ENCODE data around the gene PGC. TPM values are rescaled to one million over a fixed set of nuclear protein-coding genes. Genes with fewer than 3 reads are reported as not detected.

The PGC gene
- total RNA-seq, 1 experiment from 2014 or later, result 0.63 TPM

DNA sequence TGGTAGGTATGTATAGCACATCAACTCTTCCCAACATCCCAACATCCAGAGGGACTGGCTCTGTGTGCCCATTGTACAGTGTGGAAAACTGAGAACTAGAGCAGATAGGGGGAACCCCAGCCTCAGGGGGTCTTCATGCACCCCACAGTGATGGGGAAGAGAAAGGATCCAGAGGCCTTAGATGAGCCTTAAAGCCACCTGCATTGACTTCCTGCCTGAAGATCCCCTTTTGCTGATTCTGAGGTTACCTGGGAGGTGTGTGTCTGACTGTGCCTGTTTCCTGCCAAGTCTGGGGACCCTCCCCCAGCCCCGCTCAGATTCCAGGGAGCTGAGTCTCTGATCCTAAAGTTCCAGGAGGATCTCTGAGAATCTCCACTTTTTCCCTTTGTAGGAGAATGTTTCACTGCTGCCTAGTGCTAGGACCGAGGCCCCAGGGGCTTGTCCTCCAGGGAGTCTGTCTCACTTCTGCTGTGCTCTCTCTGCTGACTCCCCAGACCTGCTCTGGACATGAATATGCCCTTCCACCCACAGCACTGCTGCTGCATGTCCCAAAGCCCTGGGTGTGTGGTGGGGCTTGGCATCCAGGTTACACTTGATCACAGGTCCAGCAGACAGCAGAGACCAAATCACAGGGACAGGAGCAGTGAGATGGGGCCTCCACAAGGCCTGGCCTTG is 12.8 kb upstream of the PGC start:
- ChIA-PET POLR2A (no interaction called here), CTCF (no interaction called here)
- H3K27me3 Mint-ChIP-seq (ENCODE audit: low read depth), result no peaks in the 10 kb centered on the region; the same call in 1 of the 2 replicates
- H3K9me3 Mint-ChIP-seq, result no peaks in the 10 kb centered on the region
- no peak overlapping the region for H3K4me3 Mint-ChIP-seq
- TF ChIP-seq SP1 (CRISPR knock-in tag; conservative IDR thresholded peaks at IDR 0.05), result no peak
- no peak for TF ChIP-seq ZNF263 (CRISPR knock-in tag; IDR thresholded peaks at IDR 0.05; ENCODE audit: low read depth)
- TF ChIP-seq JUN (CRISPR knock-in tag; IDR thresholded peaks at IDR 0.05), result no peak
- TF ChIP-seq, protein P1, sequence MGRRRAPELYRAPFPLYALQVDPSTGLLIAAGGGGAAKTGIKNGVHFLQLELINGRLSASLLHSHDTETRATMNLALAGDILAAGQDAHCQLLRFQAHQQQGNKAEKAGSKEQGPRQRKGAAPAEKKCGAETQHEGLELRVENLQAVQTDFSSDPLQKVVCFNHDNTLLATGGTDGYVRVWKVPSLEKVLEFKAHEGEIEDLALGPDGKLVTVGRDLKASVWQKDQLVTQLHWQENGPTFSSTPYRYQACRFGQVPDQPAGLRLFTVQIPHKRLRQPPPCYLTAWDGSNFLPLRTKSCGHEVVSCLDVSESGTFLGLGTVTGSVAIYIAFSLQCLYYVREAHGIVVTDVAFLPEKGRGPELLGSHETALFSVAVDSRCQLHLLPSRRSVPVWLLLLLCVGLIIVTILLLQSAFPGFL (CRISPR knock-in tag; IDR thresholded peaks at IDR 0.05; ENCODE audit: borderline replicate concordance), result no peak
- no peak for TF ChIP-seq TEAD1 (CRISPR knock-in tag; IDR thresholded peaks at IDR 0.05)
- TF ChIP-seq KAT7 (CRISPR knock-in tag; IDR thresholded peaks at IDR 0.05; ENCODE audit: borderline replicate concordance), result no peak
- TF ChIP-seq CBFB (CRISPR knock-in tag; IDR thresholded peaks at IDR 0.05; ENCODE audit: low read depth), result no peak
- TF ChIP-seq OVOL2 (CRISPR knock-in tag; IDR thresholded peaks at IDR 0.05; ENCODE audit: borderline replicate concordance), result no peak
- TF ChIP-seq HMGXB4 (CRISPR knock-in tag; IDR thresholded peaks at IDR 0.05), result no peak
- TF ChIP-seq ZNF425 (CRISPR knock-in tag; conservative IDR thresholded peaks at IDR 0.05), result no peak
- no peak for TF ChIP-seq NR1H2 (CRISPR knock-in tag; IDR thresholded peaks at IDR 0.05)
- TF ChIP-seq TCF7 (CRISPR knock-in tag; IDR thresholded peaks at IDR 0.05; ENCODE audit: low read depth), result no peak
- TF ChIP-seq, protein P2, sequence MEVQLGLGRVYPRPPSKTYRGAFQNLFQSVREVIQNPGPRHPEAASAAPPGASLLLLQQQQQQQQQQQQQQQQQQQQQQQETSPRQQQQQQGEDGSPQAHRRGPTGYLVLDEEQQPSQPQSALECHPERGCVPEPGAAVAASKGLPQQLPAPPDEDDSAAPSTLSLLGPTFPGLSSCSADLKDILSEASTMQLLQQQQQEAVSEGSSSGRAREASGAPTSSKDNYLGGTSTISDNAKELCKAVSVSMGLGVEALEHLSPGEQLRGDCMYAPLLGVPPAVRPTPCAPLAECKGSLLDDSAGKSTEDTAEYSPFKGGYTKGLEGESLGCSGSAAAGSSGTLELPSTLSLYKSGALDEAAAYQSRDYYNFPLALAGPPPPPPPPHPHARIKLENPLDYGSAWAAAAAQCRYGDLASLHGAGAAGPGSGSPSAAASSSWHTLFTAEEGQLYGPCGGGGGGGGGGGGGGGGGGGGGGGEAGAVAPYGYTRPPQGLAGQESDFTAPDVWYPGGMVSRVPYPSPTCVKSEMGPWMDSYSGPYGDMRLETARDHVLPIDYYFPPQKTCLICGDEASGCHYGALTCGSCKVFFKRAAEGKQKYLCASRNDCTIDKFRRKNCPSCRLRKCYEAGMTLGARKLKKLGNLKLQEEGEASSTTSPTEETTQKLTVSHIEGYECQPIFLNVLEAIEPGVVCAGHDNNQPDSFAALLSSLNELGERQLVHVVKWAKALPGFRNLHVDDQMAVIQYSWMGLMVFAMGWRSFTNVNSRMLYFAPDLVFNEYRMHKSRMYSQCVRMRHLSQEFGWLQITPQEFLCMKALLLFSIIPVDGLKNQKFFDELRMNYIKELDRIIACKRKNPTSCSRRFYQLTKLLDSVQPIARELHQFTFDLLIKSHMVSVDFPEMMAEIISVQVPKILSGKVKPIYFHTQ (CRISPR knock-in tag; IDR thresholded peaks at IDR 0.05), result no peak
- TF ChIP-seq, protein P3, sequence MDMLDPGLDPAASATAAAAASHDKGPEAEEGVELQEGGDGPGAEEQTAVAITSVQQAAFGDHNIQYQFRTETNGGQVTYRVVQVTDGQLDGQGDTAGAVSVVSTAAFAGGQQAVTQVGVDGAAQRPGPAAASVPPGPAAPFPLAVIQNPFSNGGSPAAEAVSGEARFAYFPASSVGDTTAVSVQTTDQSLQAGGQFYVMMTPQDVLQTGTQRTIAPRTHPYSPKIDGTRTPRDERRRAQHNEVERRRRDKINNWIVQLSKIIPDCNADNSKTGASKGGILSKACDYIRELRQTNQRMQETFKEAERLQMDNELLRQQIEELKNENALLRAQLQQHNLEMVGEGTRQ (CRISPR knock-in tag; IDR thresholded peaks at IDR 0.05), result no peak
- H3K36me3 Mint-ChIP-seq, result no peaks in the 10 kb centered on the region
- ATAC-seq (peak; percentile 36; the same call in 1 of the 2 replicates), DNase-seq (ENCODE audit: low spot score) (no peak)
- H3K4me1 Mint-ChIP-seq, result peaks cover 6% of the 10 kb centered on the region
- no peak overlapping the region for H3K27ac Mint-ChIP-seq

- no peak overlapping the region for H3K27ac Mint-ChIP-seq
- H3K4me1 Mint-ChIP-seq, result peaks cover 6% of the 10 kb centered on the region
- ChIA-PET CTCF (interaction anchor here (0.5 kb wide), 1 partner anchor 93 kb away, joined by 3 read pairs; no protein-coding TSS in a partner anchor), POLR2A (no interaction called here)
- DNase-seq (ENCODE audit: low spot score), result no peak
- no peaks in the 10 kb centered on the region for H3K36me3 Mint-ChIP-seq
- H3K4me3 Mint-ChIP-seq, result no peak overlapping the region
- H3K9me3 Mint-ChIP-seq, result no peaks in the 10 kb centered on the region
- H3K27me3 Mint-ChIP-seq (ENCODE audit: low read depth), result no peaks in the 10 kb centered on the region; the same call in 1 of the 2 replicates
- ATAC-seq, result no peak
- TF ChIP-seq CDX4 (CRISPR knock-in tag; IDR thresholded peaks at IDR 0.05; ENCODE audit: borderline replicate concordance), result no peak
- TF ChIP-seq, protein P1 (CRISPR knock-in tag; IDR thresholded peaks at IDR 0.05; ENCODE audit: borderline replicate concordance), result no peak
- TF ChIP-seq E2F4 (CRISPR knock-in tag; IDR thresholded peaks at IDR 0.05; ENCODE audit: borderline replicate concordance, low read depth), result no peak
Measured at GRCh38 chr6:41759106-41759904, 12.1 kb upstream of the PGC start.
